Heart left ventricle (tissue), 13 donors: ENCODE data around the gene MCF2L.

Source experiments
- CTCF ChIP-seq, 12 donors: fragments of 200-600 bp; sonication (generic) in 4 of 12; IDR thresholded peaks; one replicate each; pipeline versions ENCODE4 v1.5.0 to v1.8.0; 2018 to 2022; ENCODE audit warnings: antibody characterized with exemption in 12 of 12, mild to moderate bottlenecking in 5 of 12
- POLR2A ChIP-seq, 2 donors: fragments of 450-650 bp; IDR thresholded peaks; one replicate each; pipeline ENCODE4 v1.6.1; 2017; ENCODE audit warnings: antibody characterized with exemption in 2 of 2, mild to moderate bottlenecking in 2 of 2, moderate library complexity in 2 of 2
- donor health status: ischemic (EF 13 %, LVEDD 7.1; RV severe dilation, severe dysfunction).
- donor health status: DM: no; HTN: yes; CAD: no.
- donor health status: DM: no; HTN: no; CAD: no.
- donor health status: ischemic (EF 25% LVEDD 6.9; RV normal size, moderate dysfunction).
- donor health status: ischemic (EF 25% LVEDD 5.7; RV mildly dilated, moderate dysfunction).
- donor health status: ischemic (EF 35%, LVEDD 5.7; RV mildly dilated, moderate dysfunction).
- donor health status: nonischemic (EF 11% LVEDD 7.7; RV severe dilation, severe dysfunction).
- donor health status: DM: yes; HTN: yes; CAD: no.
- donor health status: PGD.
- donor health status: ischemic (EF 29% LVEDD 5.4; RV normal size, mild dysfunction).
- donor health status: nonischemic (EF 23%, LVEDD 6.1; RV moderate dilation, normal function).

- no peak for TF ChIP-seq POLR2A (IDR thresholded peaks at IDR 0.05)
- no peak for TF ChIP-seq CTCF (IDR thresholded peaks at IDR 0.05)
Measured at GRCh38 chr13:113083402-113084061, 114.5 kb downstream of the MCF2L start.
